ENCODE data around the gene MED15. TPM values are rescaled to one million over a fixed set of nuclear protein-coding genes. Genes with fewer than 3 reads are reported as not detected.

Gene MED15
- total RNA-seq, 2 experiments from 2014 or later = 227 to 233 TPM

DNA sequence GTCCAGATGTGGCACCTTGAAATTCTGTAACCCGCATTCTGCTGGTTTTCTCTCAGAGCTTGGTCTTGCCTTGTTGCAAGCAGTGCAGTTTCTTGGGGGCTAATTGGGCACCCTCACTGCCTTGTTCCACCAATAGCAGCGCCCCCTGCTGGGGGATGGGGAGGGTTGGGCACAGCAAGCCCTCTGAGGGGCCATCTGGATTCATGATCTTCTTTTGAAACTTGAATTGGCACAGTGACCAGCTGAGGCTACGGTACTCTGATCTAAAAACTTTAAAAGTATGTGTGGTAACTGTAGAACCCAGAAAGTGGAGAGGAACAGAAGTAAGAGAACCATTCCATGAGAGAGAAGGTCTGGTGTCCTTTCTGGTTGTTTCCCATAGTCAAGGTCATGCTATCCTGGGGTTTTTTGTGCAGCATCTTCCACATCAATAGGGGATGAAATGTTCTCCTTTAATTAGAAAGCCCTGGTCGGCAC is 64.2 kb downstream of the MED15 start:
- peaks cover 46% of the 10 kb centered on the region for H3K4me1 Mint-ChIP-seq
- H3K9me3 Mint-ChIP-seq = no peaks in the 10 kb centered on the region
- DNase-seq (peak; percentile 80), ATAC-seq (ENCODE audit: low read depth) (no peak)
- H3K27me3 Mint-ChIP-seq = no peaks in the 10 kb centered on the region
- no peak overlapping the region for H3K4me3 Mint-ChIP-seq
- peaks cover 48% of the 10 kb centered on the region for H3K36me3 Mint-ChIP-seq
- peak overlapping the region; percentile 40 for H3K27ac Mint-ChIP-seq
- POLR2A ChIA-PET = interaction anchor here (2.3 kb wide), 1 partner anchor 14 kb away, joined by 9 read pairs; no protein-coding TSS in a partner anchor

DNA sequence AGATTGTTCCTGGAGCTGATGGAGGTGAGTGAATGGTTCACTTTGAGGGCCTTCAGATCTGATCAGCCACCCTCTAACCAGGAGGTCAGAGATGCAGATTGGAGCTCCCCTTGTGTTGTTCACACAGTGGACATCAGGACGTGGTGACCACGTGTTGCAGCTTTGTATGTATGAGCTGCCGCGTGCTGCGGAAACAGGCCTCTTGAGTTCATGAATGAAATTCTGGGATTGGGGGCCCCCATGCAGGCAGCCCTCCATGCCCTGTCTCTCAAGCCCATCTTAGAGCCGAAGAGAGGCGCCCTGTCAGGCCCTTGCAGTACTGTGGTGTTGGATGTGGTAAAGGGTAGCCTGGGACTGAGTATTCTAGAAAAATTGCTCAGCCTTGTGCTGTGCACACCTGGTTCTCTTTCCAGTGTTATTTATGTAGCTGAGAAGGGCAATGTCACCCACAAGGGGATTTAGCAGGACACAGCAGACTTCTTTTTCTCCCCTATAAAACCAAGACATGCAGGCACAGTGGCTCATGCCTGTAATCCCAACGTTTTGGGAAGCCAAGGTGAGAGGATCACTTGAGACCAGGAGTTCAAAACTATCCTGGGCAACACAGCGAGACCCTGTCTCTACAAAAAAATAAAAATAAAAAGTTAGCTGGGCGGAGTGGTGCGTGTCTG is 64.9 kb downstream of the MED15 start:
- no peaks in the 10 kb centered on the region for H3K9me3 Mint-ChIP-seq
- no peak for DNase-seq
- no peak overlapping the region for H3K4me3 Mint-ChIP-seq
- no peaks in the 10 kb centered on the region for H3K27me3 Mint-ChIP-seq
- POLR2A ChIA-PET = interaction anchor here (2.3 kb wide), 1 partner anchor 15 kb away, joined by 9 read pairs; no protein-coding TSS in a partner anchor
- H3K4me1 Mint-ChIP-seq = peaks cover 39% of the 10 kb centered on the region
- ATAC-seq (ENCODE audit: low read depth) = no peak
- H3K36me3 Mint-ChIP-seq = peaks cover 42% of the 10 kb centered on the region
- H3K27ac Mint-ChIP-seq = peak overlapping the region; percentile 51

- DNase-seq = no peak
- ATAC-seq (ENCODE audit: low read depth) = no peak
- Mint-ChIP-seq H3K27ac (no peak overlapping the region), H3K4me1 (peaks cover 31% of the 10 kb centered on the region), H3K4me3 (no peak overlapping the region), H3K27me3 (no peaks in the 10 kb centered on the region), H3K36me3 (peaks cover 38% of the 10 kb centered on the region), H3K9me3 (no peaks in the 10 kb centered on the region)
- POLR2A ChIA-PET = no interaction called here
These were observed 65.9 kb downstream of the MED15 start for GRCh38 chr22:20573176-20573832.

DNA sequence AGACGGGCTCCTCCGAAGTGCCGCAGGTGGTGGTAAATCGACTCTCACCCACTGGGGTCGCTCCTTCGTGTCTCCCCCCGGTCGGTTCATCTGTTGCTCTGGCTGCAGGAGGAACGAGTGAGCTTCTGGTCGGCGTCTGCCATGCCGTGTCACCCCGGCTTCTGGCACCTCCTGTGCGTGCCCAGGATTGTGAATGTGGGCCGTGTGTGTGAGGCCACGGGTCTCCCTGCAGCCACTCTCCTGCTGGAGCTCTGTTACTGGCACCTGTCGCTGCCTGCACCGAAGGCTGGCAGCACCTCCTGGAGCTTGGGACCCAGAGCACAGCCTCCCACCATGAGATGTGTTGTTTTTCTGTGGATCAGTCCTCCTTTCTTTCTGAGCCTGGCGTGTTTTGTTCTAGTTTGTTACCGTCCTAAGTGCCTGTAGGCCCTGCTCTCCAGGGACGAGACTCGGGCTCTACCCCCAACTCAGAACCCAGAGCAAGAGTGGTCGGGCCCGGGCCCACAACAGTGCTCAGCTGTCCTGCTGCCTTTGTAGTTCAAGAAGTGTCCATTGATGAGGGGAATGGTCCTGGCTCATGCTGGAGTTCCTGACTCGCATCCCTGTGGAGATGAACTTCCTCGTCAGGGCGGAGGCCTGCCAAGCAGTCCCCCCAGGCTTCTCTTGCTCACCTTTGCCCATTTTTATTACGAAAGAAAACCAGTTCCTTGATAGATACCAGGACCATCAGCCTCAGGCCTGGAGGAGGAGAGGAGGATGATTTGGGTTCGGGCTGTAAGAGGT is 66.6 kb downstream of the MED15 start:
- Mint-ChIP-seq H3K27ac (no peak overlapping the region), H3K4me3 (no peak overlapping the region), H3K36me3 (peaks cover 32% of the 10 kb centered on the region), H3K4me1 (peaks cover 24% of the 10 kb centered on the region), H3K27me3 (no peaks in the 10 kb centered on the region), H3K9me3 (no peaks in the 10 kb centered on the region)
- ATAC-seq (ENCODE audit: low read depth) = no peak
- no peak for DNase-seq
- POLR2A ChIA-PET = no interaction called here

GRCh38 chr22:20574920-20575353 is 67.5 kb downstream of the MED15 start:
- H3K4me3 Mint-ChIP-seq = no peak overlapping the region
- H3K9me3 Mint-ChIP-seq = no peaks in the 10 kb centered on the region
- peak overlapping the region; percentile 13 for H3K27ac Mint-ChIP-seq
- POLR2A ChIA-PET = no interaction called here
- H3K27me3 Mint-ChIP-seq = no peaks in the 10 kb centered on the region
- peaks cover 30% of the 10 kb centered on the region for H3K36me3 Mint-ChIP-seq
- no peak for ATAC-seq (ENCODE audit: low read depth)
- DNase-seq = no peak
- H3K4me1 Mint-ChIP-seq = peaks cover 15% of the 10 kb centered on the region

- Mint-ChIP-seq H3K4me1 (peaks cover 8% of the 10 kb centered on the region), H3K27me3 (no peaks in the 10 kb centered on the region), H3K4me3 (no peak overlapping the region), H3K9me3 (no peaks in the 10 kb centered on the region), H3K36me3 (peaks cover 26% of the 10 kb centered on the region), H3K27ac (no peak overlapping the region)
- ATAC-seq (ENCODE audit: low read depth) = no peak
- POLR2A ChIA-PET = no interaction called here
- DNase-seq = no peak
These were observed 68.5 kb downstream of the MED15 start for GRCh38 chr22:20575724-20576444.

DNA sequence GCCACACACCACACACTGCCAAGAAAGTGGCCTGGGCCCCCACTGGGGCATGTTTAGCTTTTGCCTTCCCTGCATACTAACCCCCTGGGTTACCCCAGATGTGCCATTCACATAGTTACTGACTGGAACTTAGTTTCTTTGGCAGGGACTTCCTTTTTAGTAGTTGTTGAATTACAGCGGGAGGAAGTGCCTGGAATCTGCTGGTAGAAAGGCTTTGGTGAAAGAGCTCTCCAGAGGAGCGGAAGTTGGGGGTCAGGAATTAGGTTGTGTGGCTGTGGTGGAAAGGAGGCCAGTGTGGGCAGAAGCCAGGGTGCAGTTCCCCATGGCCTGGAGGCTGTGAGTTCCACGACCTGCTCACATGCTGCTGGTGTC is 69.0 kb downstream of the MED15 start:
- no peak for DNase-seq

GRCh38 chr22:20577045-20577444 is 69.6 kb downstream of the MED15 start:
- Mint-ChIP-seq H3K36me3 (peaks cover 20% of the 10 kb centered on the region), H3K27ac (peak overlapping the region; percentile 48), H3K9me3 (no peaks in the 10 kb centered on the region), H3K27me3 (no peaks in the 10 kb centered on the region), H3K4me3 (no peak overlapping the region), H3K4me1 (no peaks in the 10 kb centered on the region)
- no peak for ATAC-seq (ENCODE audit: low read depth)
- POLR2A ChIA-PET = no interaction called here
- DNase-seq = no peak

More for the DNA sequence above, 69.0 kb downstream of the MED15 start:
- Mint-ChIP-seq H3K27ac (no peak overlapping the region), H3K4me3 (no peak overlapping the region), H3K4me1 (peaks cover 3% of the 10 kb centered on the region), H3K36me3 (peaks cover 24% of the 10 kb centered on the region), H3K9me3 (no peaks in the 10 kb centered on the region), H3K27me3 (no peaks in the 10 kb centered on the region)
- no peak for ATAC-seq (ENCODE audit: low read depth)
- POLR2A ChIA-PET = no interaction called here

GRCh38 chr22:20577549-20577975 is 70.2 kb downstream of the MED15 start:
- H3K27me3 Mint-ChIP-seq = no peaks in the 10 kb centered on the region
- no peaks in the 10 kb centered on the region for H3K4me1 Mint-ChIP-seq
- ATAC-seq (ENCODE audit: low read depth) (no peak), DNase-seq (no peak)
- H3K4me3 Mint-ChIP-seq = no peak overlapping the region
- H3K27ac Mint-ChIP-seq = peak overlapping the region; percentile 48
- POLR2A ChIA-PET = no interaction called here
- peaks cover 20% of the 10 kb centered on the region for H3K36me3 Mint-ChIP-seq
- no peaks in the 10 kb centered on the region for H3K9me3 Mint-ChIP-seq

- H3K27ac Mint-ChIP-seq = no peak overlapping the region
- DNase-seq (no peak), ATAC-seq (ENCODE audit: low read depth) (no peak)
- H3K27me3 Mint-ChIP-seq = no peaks in the 10 kb centered on the region
- no peaks in the 10 kb centered on the region for H3K9me3 Mint-ChIP-seq
- POLR2A ChIA-PET = no interaction called here
- H3K4me3 Mint-ChIP-seq = no peak overlapping the region
- peaks cover 17% of the 10 kb centered on the region for H3K36me3 Mint-ChIP-seq
- no peaks in the 10 kb centered on the region for H3K4me1 Mint-ChIP-seq
These were observed 70.8 kb downstream of the MED15 start for GRCh38 chr22:20578192-20578591.

DNA sequence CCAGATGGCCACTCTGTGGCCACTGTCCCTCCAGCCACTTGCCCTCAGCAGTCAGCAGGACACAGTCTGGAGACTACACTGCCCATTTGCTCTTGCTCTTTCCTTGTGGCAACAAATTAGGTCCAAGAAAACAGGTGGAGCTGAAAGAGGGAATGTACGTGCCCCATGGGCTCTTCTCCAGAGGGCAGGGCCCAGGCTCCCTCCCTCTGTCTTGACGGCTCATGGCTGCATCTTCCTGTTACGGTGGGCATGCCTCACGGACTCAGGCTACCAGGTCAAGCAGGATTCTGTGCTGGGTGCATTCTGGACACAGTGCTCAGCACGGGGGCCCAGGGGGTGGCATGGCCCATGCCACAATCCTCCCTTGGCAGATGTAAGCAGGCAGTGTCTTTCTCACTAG is 71.3 kb downstream of the MED15 start:
- peaks cover 11% of the 10 kb centered on the region for H3K36me3 Mint-ChIP-seq
- H3K4me3 Mint-ChIP-seq = no peak overlapping the region
- ATAC-seq (ENCODE audit: low read depth) = no peak
- no peaks in the 10 kb centered on the region for H3K27me3 Mint-ChIP-seq
- no peaks in the 10 kb centered on the region for H3K4me1 Mint-ChIP-seq
- H3K27ac Mint-ChIP-seq = no peak overlapping the region
- POLR2A ChIA-PET = no interaction called here
- no peaks in the 10 kb centered on the region for H3K9me3 Mint-ChIP-seq
- no peak for DNase-seq

GRCh38 chr22:20579273-20580120 is 72.1 kb downstream of the MED15 start:
- POLR2A ChIA-PET = no interaction called here
- no peak for ATAC-seq (ENCODE audit: low read depth)
- DNase-seq = no peak
- no peaks in the 10 kb centered on the region for H3K9me3 Mint-ChIP-seq
- H3K4me3 Mint-ChIP-seq = no peak overlapping the region
- H3K4me1 Mint-ChIP-seq = no peaks in the 10 kb centered on the region
- no peak overlapping the region for H3K27ac Mint-ChIP-seq
- H3K36me3 Mint-ChIP-seq = peaks cover 6% of the 10 kb centered on the region
- no peaks in the 10 kb centered on the region for H3K27me3 Mint-ChIP-seq

Data from activated naive CD8-positive, alpha-beta T cell treated with anti-CD3 and anti-CD28 coated beads, Interleukin-2, amount 10 ng/mL, durations not matched to agents 7 days and 5 days (primary cell).